NCI-H1105 treated with DMSO at 0.1 percent for 48 hours (cell line): Measurements from ENCODE around the gene DZIP3.
A peak's percentile ranks its signal among the peaks of the same experiment; 100 is the strongest.

ENCODE experiments used
- DNase-seq: peaks from one replicate; lab custom pipeline; 2025; lab: John Stamatoyannopoulos, UW

Gene DZIP3, protein sequence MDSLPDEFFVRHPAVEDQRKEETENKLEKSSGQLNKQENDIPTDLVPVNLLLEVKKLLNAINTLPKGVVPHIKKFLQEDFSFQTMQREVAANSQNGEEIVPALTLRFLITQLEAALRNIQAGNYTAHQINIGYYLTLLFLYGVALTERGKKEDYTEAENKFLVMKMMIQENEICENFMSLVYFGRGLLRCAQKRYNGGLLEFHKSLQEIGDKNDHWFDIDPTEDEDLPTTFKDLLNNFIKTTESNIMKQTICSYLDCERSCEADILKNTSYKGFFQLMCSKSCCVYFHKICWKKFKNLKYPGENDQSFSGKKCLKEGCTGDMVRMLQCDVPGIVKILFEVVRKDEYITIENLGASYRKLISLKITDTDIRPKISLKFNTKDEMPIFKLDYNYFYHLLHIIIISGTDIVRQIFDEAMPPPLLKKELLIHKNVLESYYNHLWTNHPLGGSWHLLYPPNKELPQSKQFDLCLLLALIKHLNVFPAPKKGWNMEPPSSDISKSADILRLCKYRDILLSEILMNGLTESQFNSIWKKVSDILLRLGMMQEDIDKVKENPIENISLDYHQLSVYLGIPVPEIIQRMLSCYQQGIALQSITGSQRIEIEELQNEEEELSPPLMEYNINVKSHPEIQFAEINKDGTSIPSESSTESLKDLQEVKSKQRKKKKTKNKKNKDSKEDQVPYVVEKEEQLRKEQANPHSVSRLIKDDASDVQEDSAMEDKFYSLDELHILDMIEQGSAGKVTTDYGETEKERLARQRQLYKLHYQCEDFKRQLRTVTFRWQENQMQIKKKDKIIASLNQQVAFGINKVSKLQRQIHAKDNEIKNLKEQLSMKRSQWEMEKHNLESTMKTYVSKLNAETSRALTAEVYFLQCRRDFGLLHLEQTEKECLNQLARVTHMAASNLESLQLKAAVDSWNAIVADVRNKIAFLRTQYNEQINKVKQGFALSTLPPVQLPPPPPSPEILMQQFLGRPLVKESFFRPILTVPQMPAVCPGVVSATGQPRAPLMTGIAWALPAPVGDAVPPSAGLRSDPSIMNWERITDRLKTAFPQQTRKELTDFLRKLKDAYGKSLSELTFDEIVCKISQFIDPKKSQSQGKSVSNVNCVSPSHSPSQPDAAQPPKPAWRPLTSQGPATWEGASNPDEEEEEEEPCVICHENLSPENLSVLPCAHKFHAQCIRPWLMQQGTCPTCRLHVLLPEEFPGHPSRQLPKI

DNA sequence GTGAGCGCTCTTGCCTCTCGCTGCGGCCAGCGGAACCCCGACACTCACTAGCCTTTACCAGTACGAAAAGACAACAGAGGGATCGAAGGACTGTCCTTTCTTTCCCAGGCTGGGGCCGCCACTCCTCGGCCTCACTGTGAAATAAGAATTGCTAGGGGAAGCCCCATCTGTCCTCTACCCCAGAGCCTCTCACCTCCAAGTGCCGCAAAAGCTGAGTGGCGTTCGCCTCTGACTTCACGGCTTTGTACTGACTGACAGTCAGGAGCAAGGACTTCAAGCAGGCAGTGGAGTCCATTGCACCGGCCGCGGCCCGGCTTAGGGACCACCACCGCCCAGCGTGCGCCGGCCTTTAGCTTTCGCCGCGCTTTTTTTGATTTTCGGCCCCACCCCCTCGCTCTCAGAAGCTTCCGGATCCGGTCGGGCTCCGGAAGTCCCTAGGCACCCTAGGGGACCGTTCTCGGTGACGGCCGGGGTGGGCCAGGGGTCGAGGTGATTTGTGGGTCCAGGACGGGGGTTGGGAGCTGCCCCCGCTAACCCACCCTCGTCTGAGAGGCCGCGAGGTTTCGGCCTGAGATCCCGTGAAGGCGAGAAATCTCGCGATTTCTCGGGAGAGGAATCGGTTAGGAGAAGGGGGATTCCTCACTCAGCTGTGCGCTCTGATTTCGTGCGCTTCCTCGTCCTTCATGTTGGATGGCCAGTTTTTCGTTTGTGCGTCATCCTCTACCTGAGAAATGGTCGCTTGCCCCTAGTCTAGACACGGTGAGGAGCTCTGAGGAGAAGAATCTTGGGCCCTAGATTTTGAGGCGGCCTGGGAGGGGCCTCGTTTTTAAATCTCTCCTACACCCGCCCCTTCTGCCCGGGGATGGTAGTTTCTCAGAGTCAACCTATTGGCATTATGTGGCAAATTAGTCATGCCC is at the start of gene DZIP3, which contains the start of gene CIP2A:
Gene DZIP3 (plus strand): TSS at position 642 of the 917 bp plus-strand sequence. CDS start 15,685 bp downstream, outside the sequence.
Gene CIP2A (minus strand): TSS at position 358 of the 917 bp plus-strand sequence. CDS start 63 bp downstream, at position 295.
- peak; percentile 93 for DNase-seq

DNA sequence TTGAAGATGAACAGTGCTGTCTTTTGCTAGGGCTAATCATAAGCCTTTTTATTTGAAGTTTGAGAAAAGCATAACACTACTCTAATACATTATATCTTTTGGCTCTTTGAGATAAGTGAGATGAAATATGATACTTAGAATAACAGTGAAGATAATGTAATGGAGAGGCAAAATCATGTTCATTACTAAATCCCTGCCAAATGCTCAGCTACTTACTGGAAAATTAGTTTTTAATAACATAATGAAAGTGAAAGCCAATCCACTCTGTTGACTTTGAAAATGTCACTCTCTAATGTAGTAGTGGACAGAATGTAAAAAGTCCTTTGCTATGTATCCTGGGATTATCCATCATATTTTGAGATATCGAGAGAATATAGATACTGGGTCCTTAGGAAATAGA is 43.3 kb upstream of the DZIP3 start:
- peak; percentile 89 for DNase-seq

DNA sequence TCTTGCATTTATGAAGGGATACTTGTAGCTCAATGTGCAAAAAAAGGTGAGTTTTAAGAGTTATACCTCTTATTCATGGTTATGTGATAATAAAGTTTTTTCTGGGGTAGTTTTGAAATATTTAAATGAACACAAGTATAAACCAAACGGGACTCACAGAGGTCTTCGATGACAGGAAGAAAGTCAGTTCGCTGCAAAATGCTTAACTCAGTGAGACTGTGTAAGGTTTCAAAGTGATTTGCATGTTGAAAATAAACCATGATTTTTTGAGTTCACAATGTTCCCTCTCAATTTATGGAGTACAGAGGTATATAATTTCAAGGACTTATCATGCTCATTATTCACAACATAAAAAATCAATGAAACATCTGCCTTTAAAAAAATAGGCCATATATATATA is 42.8 kb upstream of the DZIP3 start:
- DNase-seq: no peak

DNA sequence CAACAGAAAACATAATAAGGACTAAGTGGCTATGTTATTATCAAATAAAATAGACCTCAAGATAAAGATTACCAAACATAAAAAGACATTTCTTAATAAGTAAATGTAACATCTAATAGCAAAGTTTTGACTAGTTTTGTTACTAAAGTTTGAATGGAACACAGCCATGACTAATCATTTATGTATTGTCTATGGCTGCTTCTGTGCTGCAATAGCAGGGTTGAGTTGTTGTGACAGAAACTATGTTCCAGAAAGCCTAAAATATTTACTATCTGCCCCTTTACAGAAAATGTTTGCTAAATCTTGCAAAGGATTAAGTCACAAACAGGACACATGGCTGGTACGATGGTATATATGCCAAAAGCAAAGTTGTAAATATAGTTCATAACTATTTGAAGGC is 41.2 kb upstream of the DZIP3 start:
- DNase-seq: no peak

DNA sequence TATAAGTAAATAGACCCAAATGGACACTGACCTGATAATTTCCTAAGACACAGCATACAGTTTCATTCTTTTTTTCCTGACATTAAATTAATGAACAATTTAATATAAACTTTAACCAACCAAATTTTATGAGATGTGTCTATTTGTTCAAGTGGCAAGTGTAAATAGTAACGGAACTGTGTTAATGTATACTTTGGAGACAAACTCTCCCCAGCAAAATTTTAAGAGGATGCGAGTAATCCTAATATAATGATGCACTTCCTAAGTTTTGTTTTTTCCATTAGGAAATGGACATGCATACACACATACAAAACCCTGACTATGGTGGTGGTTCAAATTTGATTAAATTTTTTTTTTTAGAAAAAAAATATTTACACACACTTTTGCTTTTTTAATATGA is 40.6 kb upstream of the DZIP3 start:
- no peak for DNase-seq

DNA sequence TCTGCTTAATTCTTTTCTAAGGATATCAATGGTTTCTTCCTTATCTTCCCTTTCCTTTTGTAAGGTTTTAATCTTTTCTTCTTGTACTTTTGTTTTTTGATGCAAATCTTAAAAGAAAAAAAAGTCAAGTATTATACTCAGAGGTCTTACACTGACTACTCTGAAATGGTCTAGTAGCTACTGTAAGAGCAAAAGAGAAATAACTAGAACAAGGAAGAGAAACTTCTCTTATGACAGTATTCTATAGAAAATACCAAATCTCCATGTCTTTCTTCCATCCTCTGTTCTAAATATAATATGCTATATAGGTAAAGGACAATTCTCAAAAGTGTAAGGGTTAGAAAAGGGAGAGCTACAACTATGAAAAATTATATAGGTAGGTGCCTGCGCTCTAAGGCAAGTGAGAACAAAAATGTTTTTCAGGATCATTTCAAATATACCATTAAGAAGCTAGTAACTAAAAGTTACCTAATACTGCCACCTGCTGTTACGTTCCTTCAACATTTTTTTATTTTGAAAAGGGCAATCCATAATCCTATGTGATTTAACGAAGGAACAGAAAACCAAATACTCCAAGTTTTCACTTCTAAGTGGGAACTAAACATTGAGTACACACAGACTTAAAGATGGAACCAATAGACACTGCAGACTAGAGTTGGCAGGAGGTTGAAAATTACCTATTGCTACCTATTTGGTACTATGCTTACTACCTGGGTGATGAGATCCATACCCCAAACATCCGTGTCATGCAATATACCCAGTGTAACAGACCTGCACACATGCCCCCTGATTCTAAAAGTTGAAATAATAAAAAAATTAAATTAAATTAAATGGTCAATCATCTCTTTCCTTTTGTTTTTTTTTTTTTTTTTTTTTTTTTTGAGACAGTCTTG is 37.0 kb upstream of the DZIP3 start:
- DNase-seq: peak; percentile 63

DNA sequence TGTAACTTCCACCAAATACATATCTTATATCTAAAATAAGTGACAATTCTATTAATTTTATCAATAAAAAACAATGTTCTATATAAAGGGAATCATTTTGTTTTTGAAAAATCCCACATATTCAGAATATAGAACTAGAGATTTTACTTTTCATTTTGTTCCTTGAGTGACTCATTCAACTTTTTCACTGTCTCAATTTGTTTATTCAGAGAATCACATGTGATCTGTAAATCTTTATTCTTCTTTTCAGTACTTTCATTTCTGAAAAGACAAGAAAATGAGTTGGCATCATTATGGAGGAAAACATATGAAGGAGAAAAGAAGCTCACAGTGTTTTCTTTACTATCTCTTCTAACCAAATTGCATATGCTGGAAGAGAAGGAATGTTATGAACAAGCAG is 35.3 kb upstream of the DZIP3 start:
- DNase-seq: no peak

DNA sequence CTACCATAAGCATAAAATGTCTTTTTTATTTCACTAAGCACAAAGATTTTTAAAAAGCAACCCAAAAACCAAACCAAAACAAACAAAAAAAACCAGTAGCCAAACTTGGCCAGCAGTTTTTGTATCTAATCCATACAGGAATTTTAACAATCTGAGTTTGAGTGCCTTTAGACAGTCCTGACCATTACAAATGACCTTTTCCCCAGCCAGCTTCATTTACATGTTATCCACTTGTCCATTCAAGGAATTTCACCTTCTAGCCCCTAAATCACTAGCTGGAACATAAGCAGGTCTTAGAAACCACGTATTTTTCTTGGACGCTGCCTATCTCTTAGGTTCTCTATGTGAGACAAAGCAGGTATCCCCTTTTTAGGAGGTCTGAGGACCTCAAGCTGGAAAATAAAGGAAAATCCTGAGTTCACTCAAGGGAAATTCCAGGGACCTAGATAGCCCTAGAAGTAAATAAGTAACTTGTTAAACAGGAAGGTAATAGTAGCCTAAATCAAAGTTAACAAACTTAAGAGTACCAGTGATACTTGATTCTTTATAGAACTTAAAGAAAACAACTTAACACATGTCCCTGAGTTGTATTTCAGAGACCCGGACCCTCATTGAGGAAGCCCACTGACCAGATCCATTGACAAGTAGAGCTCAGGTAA is 34.5 kb upstream of the DZIP3 start:
- no peak for DNase-seq

DNA sequence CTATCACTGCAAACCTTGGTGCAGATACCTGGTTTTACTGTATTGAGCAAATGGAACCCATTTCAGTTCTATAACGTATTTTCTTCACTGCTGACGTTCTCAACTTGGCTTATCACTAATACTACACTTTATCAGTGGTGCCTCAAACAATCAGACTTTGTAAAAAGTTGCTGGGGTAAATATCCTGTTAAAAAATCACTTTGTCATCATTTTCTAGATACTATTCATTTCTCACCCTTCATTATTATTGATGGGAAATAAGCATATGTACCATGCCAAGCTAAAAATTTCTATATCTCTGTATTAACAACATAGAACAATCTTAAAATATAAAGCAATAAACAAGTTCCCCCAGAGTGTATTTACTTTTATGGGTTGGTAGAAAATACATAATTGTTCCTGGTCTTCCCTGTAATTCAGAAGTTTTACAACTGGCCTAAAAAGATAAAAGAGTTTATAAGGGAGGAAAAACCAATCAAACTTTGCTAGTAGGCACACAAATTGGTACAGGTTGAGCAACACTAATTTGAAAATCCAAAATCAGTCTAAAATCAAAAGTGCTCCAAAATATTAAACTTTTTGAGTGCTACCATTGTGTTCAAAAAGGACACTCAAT is 33.4 kb upstream of the DZIP3 start:
- no peak for DNase-seq

DNA sequence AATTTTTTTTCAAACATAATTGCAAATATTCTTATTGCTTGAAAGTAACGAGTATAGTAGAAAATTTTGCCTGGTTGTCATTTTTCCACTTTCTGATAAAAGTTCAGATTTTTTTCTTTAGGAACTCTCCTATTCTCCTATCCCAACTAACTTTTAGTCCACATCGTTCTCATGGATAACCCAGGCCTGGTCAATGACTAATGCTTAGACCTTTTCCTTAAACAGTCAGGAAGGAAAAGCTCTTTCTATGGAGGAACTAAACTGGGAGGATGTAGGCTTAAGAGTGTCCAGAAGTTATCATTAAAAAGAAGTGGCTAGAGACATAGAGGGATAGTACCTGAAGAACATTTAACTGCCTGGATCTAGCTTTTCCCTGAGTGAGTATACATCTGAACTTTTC is 27.0 kb upstream of the DZIP3 start:
- no peak for DNase-seq

DNA sequence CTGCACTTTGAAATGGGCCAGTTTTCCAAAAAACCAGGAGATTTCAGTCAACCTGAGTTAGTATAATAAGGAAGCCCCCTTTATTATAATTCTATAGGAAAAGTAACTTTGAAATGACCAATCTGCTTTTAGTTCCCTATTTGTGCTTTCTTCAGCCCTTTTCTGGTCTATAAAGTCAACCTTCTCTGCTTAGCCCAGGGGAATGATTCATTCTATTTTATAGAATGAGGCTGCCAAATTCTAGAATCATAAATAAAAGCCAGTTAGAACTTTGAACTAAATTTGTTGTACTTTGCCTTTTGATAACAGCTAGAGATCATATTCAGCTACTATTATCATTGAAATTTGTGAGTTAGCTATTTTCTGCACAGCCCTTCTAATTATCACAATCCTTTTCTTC is 25.0 kb upstream of the DZIP3 start:
- DNase-seq: no peak

DNA sequence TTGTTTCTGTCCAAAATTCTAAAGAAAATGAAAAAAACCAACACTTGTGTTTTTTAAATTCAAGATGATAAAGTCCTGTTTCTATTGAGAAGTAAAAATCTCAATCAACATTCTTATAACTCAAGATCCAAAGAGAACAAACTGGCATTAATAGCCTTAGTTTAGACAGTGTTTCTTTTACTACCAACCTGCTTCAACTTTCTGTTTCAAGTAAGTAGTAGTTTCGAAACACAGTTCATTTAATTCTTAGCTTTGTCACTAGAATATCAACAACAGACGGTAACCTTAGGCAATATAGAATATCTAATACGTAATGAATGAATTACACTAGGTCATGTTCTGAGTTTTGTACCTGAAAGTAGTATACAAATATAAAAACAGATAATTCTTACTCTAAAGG is 24.0 kb upstream of the DZIP3 start:
- no peak for DNase-seq

DNA sequence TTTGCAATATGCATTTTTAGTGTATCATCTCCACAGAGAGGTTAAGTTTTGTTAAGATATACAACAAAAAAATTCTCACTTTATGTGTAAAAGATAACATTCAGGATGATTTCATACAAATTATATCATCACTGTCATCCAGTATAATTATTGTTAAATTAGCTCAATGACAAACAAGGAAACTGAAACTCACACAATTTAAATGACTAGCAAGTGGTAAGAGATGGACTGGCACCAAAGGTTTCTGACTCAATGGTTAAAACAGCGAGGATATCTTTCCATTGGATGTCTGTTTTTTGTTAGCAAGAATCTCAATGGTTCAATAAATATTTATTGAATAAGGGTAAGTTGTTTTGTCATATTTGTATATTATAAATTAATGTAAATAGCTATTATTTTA is 22.9 kb upstream of the DZIP3 start:
- DNase-seq: no peak

DNA sequence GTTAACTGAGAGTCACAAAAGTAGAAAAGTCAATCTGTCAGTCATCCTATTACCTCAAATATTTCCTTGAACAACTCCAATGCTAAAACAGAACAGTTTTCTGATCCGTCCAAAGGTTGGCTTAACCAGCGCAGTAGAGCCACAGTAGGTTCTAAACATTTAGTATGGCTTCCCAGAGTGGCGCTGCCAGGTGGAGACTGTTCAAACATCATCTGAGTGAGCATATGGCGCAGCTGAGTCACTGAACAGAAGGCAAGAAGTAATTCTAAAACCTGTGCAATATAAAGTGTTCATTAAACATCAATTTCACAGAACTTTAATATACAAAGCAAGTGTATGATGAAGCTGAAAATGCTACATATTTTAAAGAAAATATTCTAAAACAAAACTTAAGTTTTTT is 20.2 kb upstream of the DZIP3 start:
- DNase-seq: no peak

DNA sequence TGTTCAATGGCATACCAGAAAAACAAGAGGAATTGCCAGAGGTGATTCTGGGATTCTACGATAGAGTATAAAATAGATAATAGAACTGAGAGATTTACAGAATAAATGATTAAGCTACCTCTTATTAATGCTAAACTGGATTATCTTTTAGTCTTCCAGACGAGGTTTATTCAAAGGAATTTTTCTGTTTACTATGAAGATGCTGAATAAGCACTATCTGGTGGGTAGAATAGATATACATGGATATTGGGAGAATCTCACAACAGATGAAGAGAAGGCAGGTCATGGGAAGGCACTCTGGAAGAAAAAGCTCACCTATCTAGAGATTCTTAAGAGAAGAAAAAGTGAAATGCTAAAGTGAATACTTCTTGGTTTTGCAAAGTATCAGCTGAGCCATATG is 11.5 kb upstream of the DZIP3 start:
- DNase-seq: no peak

DNA sequence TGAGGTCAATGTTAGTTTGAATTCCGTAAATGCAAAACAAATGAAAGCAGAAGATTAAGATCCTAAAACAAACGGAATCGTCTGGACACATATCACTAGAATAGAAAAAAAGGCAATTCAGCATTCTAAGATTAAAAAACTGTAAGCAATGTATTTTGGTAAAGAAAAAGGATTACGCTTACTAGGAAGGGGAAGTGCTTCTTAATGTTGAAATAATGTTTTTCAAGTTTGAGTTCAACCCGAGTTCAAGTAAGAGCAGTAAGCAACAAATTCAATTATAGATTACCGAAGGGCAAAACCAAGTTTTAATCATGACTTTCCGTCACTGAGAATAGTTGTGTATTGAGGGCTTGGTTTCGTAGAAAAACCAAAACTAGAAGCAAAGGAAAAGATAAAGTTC is 921 bp upstream of the DZIP3 start:
- no peak for DNase-seq

DNA sequence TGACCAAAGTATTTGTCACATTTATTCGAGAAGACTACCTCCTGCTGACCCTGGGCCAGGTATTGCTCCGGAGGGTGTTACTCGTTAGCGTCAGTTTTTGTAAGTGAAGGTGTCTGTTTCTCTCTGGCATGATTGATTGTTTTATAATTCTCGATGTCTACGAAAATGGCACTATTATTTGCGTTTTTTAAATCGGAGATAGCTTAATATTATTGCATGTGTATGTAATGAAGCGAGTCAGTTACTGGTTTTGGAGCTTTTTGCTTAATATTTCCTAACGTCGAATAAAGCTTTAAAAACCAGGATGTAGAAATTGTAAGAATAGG is 439 bp downstream of the DZIP3 start:
- DNase-seq: no peak

DNA sequence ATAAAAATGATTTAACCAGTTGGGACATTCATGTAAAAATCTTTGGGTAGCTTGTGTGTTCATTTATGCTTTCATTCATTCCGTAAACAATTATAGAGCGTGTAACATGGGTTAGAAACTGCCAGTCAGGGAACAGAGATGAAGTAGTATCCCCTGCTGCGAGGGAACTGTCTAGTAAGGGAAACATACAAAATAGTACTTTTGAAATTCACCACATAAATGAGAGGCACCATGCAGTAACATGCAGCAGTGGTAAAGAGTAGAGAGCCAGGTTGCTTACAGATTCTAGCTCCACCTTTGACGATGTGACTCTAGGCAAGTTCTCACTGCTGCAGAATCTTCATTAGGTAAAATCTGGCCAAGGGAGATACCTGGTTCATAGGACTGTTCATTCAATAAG is 938 bp downstream of the DZIP3 start:
- peak; percentile 33 for DNase-seq

DNA sequence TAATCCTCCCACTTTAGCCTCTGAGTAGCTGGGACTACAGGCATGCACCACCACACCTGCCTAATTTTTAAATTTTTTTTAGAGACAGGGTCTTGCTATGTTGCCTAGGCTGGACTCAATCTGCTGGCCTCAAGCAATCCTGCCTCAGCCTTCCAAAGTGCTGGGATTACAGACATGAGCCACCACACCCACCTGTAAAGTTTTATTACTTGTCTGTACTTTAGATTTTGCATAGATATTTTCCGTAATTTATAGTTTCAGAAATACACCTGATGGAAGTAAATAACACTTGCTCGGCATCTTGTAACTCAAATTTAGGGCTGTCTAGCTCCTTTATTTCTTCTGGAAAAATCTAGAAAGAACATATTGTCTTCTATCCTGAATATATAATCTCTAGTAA is 5.8 kb downstream of the DZIP3 start:
- no peak for DNase-seq
